GM12872 (cell line): Measurements from ENCODE around the gene ZNF747.

Source experiments
- TF ChIP-seq, protein P1 (sequence below): IDR thresholded peaks from 3 replicates; pipeline ENCODE4 v1.5.1; 2011; ENCODE audit warnings: low read depth, mild to moderate bottlenecking, low read length, moderate library complexity; ENCODE audit not compliant: insufficient read depth

ZNF747 gene

GRCh38 chr16:30525844-30526136 lies 8.9 kb downstream of the ZNF747 start:
- TF ChIP-seq, protein P1, sequence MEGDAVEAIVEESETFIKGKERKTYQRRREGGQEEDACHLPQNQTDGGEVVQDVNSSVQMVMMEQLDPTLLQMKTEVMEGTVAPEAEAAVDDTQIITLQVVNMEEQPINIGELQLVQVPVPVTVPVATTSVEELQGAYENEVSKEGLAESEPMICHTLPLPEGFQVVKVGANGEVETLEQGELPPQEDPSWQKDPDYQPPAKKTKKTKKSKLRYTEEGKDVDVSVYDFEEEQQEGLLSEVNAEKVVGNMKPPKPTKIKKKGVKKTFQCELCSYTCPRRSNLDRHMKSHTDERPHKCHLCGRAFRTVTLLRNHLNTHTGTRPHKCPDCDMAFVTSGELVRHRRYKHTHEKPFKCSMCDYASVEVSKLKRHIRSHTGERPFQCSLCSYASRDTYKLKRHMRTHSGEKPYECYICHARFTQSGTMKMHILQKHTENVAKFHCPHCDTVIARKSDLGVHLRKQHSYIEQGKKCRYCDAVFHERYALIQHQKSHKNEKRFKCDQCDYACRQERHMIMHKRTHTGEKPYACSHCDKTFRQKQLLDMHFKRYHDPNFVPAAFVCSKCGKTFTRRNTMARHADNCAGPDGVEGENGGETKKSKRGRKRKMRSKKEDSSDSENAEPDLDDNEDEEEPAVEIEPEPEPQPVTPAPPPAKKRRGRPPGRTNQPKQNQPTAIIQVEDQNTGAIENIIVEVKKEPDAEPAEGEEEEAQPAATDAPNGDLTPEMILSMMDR = no peak

DNA sequence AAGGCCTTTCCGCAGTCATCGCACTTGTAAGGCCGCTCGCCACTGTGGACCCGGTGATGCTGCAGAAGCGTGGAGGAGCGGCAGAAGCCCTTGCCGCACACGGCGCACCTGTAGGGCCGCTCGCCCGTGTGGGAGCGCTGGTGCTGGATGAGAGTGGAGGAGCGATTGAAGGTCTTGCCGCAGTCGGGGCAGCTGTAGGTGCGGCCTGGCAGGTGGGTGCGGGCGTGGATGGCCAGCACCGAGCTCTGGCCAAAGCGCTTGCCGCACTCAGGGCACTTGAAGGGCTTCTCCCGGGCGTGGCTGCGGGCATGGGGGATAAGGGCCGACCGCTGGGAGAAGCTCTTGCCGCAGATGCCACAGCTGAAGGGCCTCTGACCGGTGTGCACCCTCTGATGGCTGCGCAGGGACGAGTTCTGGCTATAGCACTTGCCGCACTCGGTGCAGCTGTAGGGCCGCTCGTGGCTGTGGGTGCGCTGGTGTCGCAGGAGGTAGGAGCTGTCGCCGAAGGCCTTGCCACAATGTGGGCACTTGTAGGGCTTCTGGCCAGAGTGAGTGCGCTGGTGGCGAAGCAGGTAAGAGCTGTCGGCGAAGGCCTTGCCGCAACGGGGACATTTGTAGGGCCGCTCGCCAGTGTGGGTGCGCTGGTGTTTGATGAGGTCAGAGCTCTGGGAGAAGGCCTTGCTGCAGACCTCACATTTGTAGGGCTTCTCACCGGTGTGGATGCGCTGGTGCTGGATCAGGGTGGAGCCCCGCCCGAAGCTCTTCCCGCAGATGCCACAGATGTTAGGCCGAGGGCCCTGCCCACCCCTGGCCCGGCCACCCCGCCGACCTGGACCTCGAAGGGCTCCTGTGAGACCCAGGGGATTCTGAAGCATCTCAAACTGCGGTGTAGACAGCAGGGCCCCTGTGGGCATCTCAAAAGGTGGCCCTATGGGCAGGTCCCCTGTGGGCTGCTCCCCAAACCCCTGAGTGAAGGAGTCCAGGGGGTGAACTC lies 9.8 kb downstream of the ZNF747 start:
- TF ChIP-seq, protein P1 = no peak

DNA sequence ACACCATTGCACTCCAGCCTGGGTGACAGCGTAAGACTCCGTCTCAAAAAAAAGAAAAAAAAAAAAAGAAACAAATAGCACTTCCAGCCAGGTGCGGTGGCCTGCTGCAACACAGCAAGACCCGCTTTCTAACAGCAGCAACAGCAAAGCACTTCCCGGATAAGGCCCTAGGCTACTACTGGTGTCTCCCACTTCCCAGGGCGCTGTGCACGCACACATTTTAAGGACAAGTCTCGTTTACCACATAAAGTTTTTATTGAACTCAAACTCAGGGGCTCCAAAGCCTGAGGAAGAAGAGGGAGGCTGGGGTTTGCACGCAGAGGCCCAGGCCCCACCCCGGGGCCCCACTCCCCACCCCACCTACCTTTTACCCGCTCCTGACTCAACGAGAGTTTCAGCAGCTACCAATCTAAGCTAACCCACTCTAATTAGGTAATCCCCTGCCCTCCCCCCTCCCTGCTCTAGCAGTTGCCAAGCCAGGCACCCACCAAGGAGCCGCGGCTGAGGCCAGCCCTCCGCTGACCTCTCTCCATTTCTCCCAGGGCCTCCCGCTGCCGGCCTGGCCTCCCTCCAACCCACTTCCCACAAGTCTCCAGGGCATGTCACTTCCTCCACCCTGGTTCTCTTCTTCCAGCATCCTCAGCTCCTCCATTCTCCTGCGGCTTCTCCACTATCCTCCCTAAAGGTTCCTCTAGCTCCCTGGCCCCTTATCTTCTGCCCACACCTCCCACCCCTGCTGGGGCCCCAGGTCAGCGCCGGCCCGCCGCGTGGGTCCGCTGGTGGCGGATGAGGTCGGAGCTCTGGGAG lies 10.7 kb downstream of the ZNF747 start:
- TF ChIP-seq, protein P1 = no peak

- TF ChIP-seq, protein P1 = no peak
Observed at GRCh38 chr16:30521873-30522641, 12.6 kb downstream of the ZNF747 start.

- TF ChIP-seq, protein P1 = no peak
Observed at GRCh38 chr16:30521476-30521872, 13.2 kb downstream of the ZNF747 start.

- TF ChIP-seq, protein P1 = no peak
Observed at GRCh38 chr16:30519120-30520049, 15.3 kb downstream of the ZNF747 start.
